GM19463 (cell line): ENCODE results near the gene KRT33B.
"Not testable (repeated sequence)": the region's sequence is repeated elsewhere in the genome, so short reads cannot be mapped to it uniquely, and the experiment has no call there.

Experiments used
- ATAC-seq: cut with Tn5 transposase; IDR thresholded peaks from one replicate; pipeline ENCODE4 v1.9.1; 2021; ENCODE audit warnings: mild to moderate bottlenecking, moderate library complexity; ENCODE audit not compliant: unreplicated experiment

The KRT33B gene

GRCh38 chr17:41369713-41370112 is at the start of gene KRT33B:
KRT33B (minus strand) TSS chr17:41369813; CDS start chr17:41369750, 63 bp downstream.
- no peak for ATAC-seq

GRCh38 chr17:41418116-41418860 is 48.7 kb upstream of the KRT33B start:
- no peak for ATAC-seq

GRCh38 chr17:41417576-41418015 is 48.0 kb upstream of the KRT33B start:
- ATAC-seq, result no peak

GRCh38 chr17:41417127-41417526 is 47.5 kb upstream of the KRT33B start:
- no peak for ATAC-seq

- ATAC-seq, result no peak
These were observed 46.9 kb upstream of the KRT33B start for GRCh38 chr17:41416479-41416878.

- ATAC-seq, result no peak
These were observed 46.3 kb upstream of the KRT33B start for GRCh38 chr17:41415833-41416335.

GRCh38 chr17:41415411-41415810 is 45.8 kb upstream of the KRT33B start:
- no peak for ATAC-seq

GRCh38 chr17:41413982-41414381 is 44.4 kb upstream of the KRT33B start:
- ATAC-seq, result no peak

- ATAC-seq, result no peak
These were observed 43.8 kb upstream of the KRT33B start for GRCh38 chr17:41413353-41413957.

- no peak for ATAC-seq
These were observed 41.6 kb upstream of the KRT33B start for GRCh38 chr17:41411072-41411840.

GRCh38 chr17:41407226-41407625 is 37.6 kb upstream of the KRT33B start:
- no peak for ATAC-seq

- no peak for ATAC-seq
These were observed 36.6 kb upstream of the KRT33B start for GRCh38 chr17:41406205-41406604.

GRCh38 chr17:41404024-41404671 is 34.5 kb upstream of the KRT33B start:
- no peak for ATAC-seq

GRCh38 chr17:41403404-41404023 is 33.9 kb upstream of the KRT33B start:
- no peak for ATAC-seq

- no peak for ATAC-seq
These were observed 32.5 kb upstream of the KRT33B start for GRCh38 chr17:41402161-41402560.

GRCh38 chr17:41396996-41397660 is 27.5 kb upstream of the KRT33B start, which contains the start of gene KRT31:
KRT31 (minus strand) TSS chr17:41397608; CDS start chr17:41397539, 69 bp downstream.
- ATAC-seq, result no peak

GRCh38 chr17:41396340-41396739 is 26.7 kb upstream of the KRT33B start:
- no peak for ATAC-seq

GRCh38 chr17:41395611-41396010 is 26.0 kb upstream of the KRT33B start:
- no peak for ATAC-seq

- not testable (repeated sequence) for ATAC-seq
These were observed 25.4 kb upstream of the KRT33B start for GRCh38 chr17:41395044-41395443.
